Measurements from ENCODE around the gene OPCML.

OPCML gene

DNA sequence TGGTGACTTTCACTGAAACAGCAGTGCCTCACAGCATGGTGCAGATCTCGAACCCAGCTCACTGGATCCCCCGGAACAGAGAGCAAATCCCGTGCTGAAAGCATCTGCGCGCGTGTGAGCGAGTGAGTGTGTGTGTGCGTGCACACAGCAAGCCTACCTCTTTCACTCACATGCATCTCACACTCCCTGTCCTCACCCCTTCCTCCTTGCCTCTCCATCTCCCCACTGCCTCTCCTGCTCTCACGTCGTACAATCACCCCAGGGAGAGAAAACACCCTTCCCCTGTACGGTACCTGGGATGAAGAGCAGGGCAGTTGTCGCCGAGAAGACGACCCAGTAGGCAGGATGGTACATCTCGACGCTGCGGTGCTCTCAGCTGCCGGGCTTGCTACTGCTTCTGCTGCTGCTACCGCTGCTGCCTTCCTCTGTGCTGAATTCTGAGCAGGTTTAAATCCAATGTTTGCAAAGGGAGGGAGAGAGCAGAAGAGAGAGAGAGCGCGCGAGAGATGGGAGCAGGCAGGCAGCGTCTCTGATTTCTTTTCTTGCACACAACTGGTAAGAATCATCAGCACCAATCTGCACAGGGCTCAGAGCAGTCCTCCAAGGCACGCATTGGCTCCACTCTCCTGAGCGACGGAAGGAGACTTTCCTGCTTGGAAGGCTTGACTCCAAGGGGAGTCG is at the start of gene OPCML:
OPCML (minus strand) TSS at position 531 of the 681 bp plus-strand sequence.
- H3K36me3 ChIP-seq (ENCODE audit: control insufficient read depth, insufficient read depth, low read length): no peaks in the 10 kb centered on the region

DNA sequence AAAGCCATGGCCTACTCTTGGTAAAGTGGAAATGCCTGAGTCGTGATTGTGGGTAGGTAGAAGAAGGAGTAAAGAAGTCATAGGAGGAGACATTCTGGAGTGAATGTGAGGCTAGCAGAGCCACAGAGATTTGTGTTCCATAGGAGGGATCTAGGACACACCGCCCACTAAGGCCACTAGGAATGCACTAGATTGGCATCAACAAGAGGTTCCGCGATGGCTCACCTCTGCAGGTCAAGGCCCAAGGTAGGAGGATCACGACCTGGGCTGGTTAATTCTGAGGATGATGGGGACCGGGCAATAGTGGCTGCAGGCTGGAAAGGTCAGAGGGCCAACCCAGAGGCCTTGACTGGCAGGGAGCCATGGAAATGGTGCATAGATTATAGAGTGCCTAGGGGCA is 48.8 kb upstream of the OPCML start:
- no peak overlapping the region for H3K9ac ChIP-seq (ENCODE audit: low read depth, low read length)
- H3K36me3 ChIP-seq (ENCODE audit: control insufficient read depth, insufficient read depth, low read length): no peaks in the 10 kb centered on the region
- peaks cover 4% of the 10 kb centered on the region for H3K4me1 ChIP-seq (ENCODE audit: control insufficient read depth, insufficient read depth, low read length)
- no peak overlapping the region for H3K4me3 ChIP-seq (ENCODE audit: low read depth, low read length)
- H3K9me3 ChIP-seq (ENCODE audit: control insufficient read depth, insufficient read depth, low read length): no peaks in the 10 kb centered on the region
- peaks cover 4% of the 10 kb centered on the region for H3K27me3 ChIP-seq (ENCODE audit: control insufficient read depth, insufficient read depth, low read length)

More for the DNA sequence above, at the start of gene OPCML:
- peak within 1 kb of the TSS; percentile 75 for H3K4me3 ChIP-seq (ENCODE audit: low read depth, low read length)
- no peaks in the 10 kb centered on the region for H3K9me3 ChIP-seq (ENCODE audit: control insufficient read depth, insufficient read depth, low read length)
- peaks cover 14% of the 10 kb centered on the region for H3K4me1 ChIP-seq (ENCODE audit: control insufficient read depth, insufficient read depth, low read length)
- H3K27me3 ChIP-seq (ENCODE audit: control insufficient read depth, insufficient read depth, low read length): peaks cover 22% of the 10 kb centered on the region
- peak within 1 kb of the TSS; percentile 3 for H3K9ac ChIP-seq (ENCODE audit: low read depth, low read length)

DNA sequence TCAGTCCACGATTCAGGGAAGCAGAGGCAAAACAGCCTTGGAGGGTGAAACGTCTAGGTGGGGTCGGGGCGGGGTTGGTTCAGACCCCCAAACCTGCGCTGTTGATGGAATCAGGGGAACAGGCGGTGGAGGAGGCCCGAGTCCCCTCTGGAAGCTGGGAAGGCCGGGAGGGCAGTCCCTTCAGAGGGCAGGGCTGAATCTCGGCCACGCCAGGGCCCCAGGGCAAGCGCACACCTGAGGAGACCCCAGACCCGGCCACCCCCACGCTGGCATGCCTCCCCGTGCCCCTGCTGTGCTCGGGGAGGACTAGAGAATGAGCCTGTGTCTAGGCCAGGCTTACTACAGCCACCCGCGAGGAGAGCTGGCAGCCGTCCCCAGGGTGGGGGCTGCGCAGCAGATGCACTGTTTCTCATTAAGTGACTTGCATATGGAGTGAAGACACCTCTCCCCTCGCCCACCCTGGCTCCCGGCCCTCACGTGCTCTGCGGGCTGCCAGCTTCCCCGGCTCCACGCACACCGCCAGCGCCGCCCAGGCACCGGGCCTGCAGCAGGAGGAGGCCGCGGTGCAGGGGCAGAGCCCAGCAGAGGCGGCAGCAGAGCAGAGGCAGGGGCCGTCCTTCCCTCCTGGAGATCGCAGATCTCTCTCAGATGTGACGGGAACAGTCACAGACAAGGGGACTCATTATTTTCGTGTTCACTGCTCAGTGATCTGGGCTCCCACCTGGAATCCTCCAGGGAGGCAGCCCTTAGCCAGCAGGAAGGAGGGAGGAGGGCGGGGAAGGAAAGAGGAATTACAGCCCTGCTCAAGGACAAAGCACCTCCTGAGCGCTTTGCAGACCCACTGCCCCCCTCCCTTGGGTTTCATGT is 47.1 kb upstream of the OPCML start:
- Histone ChIP-seq H3K4me3 (ENCODE audit: low read depth, low read length) (no peak overlapping the region), H3K27me3 (ENCODE audit: control insufficient read depth, insufficient read depth, low read length) (peaks cover 4% of the 10 kb centered on the region), H3K36me3 (ENCODE audit: control insufficient read depth, insufficient read depth, low read length) (no peaks in the 10 kb centered on the region), H3K4me1 (ENCODE audit: control insufficient read depth, insufficient read depth, low read length) (peaks cover 4% of the 10 kb centered on the region), H3K9me3 (ENCODE audit: control insufficient read depth, insufficient read depth, low read length) (no peaks in the 10 kb centered on the region), H3K9ac (ENCODE audit: low read depth, low read length) (no peak overlapping the region)

DNA sequence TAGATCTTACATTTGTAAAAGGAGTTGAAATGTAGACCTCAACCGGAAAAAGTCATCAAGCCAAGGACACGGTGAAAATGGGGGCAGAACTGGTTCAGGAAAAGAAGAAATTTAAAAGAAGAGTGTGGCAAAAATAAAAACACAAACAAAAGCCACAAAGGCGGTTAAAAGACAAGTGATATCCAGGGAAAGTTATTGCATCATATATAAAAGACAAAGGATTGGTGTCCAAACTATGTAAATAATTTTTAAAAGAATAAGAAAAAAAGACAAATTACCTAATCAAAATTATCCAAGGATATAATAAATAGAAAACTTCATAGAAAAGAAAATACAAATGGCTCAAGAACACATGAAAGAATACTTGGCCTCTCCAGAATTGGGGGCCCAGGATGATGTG is 45.1 kb upstream of the OPCML start:
- no peaks in the 10 kb centered on the region for H3K9me3 ChIP-seq (ENCODE audit: control insufficient read depth, insufficient read depth, low read length)
- H3K36me3 ChIP-seq (ENCODE audit: control insufficient read depth, insufficient read depth, low read length): no peaks in the 10 kb centered on the region
- H3K4me3 ChIP-seq (ENCODE audit: low read depth, low read length): no peak overlapping the region
- peaks cover 4% of the 10 kb centered on the region for H3K27me3 ChIP-seq (ENCODE audit: control insufficient read depth, insufficient read depth, low read length)
- H3K9ac ChIP-seq (ENCODE audit: low read depth, low read length): no peak overlapping the region
- peaks cover 4% of the 10 kb centered on the region for H3K4me1 ChIP-seq (ENCODE audit: control insufficient read depth, insufficient read depth, low read length)

DNA sequence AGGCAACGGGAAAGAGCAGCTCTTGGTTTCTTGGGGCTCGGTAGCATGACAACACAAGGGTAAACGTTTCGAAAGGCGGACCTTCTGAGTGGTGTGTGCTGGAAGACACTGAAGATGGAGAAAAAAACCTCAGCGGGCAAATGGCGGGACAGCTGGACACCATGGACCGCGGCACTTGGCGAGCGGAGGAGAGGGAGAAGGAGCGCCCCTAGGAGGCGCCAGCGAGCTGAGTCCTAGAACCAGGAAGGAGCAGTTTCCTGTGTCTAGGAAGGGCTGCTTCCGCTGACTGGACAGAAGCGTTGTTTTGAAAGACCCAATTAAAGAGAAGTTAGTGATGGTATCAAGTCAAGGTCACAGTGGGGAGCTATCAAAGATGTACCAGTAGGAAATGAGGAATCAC is 44.0 kb upstream of the OPCML start:
- peaks cover 4% of the 10 kb centered on the region for H3K27me3 ChIP-seq (ENCODE audit: control insufficient read depth, insufficient read depth, low read length)
- H3K4me3 ChIP-seq (ENCODE audit: low read depth, low read length): no peak overlapping the region
- H3K4me1 ChIP-seq (ENCODE audit: control insufficient read depth, insufficient read depth, low read length): peaks cover 4% of the 10 kb centered on the region
- H3K9me3 ChIP-seq (ENCODE audit: control insufficient read depth, insufficient read depth, low read length): no peaks in the 10 kb centered on the region
- no peak overlapping the region for H3K9ac ChIP-seq (ENCODE audit: low read depth, low read length)
- H3K36me3 ChIP-seq (ENCODE audit: control insufficient read depth, insufficient read depth, low read length): no peaks in the 10 kb centered on the region

DNA sequence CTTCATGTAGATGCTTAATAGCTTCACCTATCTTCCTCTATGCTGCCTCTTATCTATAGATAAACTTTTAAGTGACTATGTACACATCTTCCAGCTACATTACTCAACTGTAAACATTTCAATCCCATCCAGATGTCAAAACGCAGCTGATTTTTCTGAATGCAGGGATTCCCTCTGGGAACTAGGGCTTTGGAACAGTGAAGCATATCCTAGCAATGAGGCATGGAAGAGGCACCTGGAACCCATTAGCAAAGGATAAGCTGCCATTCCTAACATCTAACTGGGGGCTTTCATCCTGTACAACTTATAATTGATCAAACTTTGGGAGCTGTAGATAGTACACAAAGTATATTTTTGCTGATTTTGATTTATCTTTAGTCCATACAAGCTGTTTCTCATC is 40.8 kb upstream of the OPCML start:
- Histone ChIP-seq H3K9me3 (ENCODE audit: control insufficient read depth, insufficient read depth, low read length) (no peaks in the 10 kb centered on the region), H3K4me3 (ENCODE audit: low read depth, low read length) (no peak overlapping the region), H3K36me3 (ENCODE audit: control insufficient read depth, insufficient read depth, low read length) (no peaks in the 10 kb centered on the region), H3K9ac (ENCODE audit: low read depth, low read length) (no peak overlapping the region), H3K4me1 (ENCODE audit: control insufficient read depth, insufficient read depth, low read length) (no peaks in the 10 kb centered on the region), H3K27me3 (ENCODE audit: control insufficient read depth, insufficient read depth, low read length) (no peaks in the 10 kb centered on the region)

DNA sequence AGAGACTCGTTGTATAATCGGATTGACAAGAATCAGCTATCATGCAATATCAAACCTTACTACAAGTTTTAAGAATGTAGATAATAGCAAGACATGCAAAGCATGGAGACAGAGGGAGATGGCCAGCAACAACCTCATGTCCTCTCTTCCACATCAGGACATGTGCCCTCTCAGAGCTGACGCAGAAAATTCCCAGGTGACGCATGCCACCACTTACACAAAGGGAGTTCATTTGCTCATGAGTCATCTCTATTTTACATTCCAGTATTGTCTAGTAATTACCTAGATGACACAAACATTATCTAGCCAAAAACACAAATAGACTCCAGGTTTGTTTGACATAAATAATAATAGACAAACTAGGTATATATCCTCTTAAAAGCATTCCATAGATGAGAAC is 38.1 kb upstream of the OPCML start:
- Histone ChIP-seq H3K27me3 (ENCODE audit: control insufficient read depth, insufficient read depth, low read length) (no peaks in the 10 kb centered on the region), H3K9me3 (ENCODE audit: control insufficient read depth, insufficient read depth, low read length) (no peaks in the 10 kb centered on the region), H3K4me1 (ENCODE audit: control insufficient read depth, insufficient read depth, low read length) (no peaks in the 10 kb centered on the region), H3K4me3 (ENCODE audit: low read depth, low read length) (no peak overlapping the region), H3K36me3 (ENCODE audit: control insufficient read depth, insufficient read depth, low read length) (no peaks in the 10 kb centered on the region), H3K9ac (ENCODE audit: low read depth, low read length) (no peak overlapping the region)

DNA sequence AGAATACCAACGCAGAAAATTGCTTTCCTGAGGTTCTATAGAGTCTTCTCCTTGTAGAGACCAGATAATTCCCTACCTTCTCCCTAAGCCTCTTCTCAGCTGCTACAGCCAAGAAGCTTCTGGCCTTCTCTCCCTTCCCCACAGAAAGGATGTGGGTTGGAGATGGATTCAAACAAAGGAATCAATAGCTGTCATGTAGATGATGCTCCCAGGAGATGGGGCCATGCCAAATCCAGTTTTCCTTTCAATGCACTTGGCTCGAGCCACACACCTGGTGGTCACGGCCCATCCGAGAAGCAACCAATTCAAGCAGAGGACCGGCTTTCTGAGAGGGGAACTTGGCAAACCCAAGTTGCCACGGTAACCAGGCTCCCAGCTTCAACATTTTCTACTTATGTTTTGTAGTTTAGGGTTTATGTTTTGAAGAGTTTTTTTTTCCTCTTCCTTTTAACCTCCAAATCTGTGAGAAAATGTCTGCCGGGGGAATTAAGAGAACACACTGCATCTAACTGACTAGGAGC is 31.3 kb upstream of the OPCML start:
- H3K4me3 ChIP-seq (ENCODE audit: low read depth, low read length): no peak overlapping the region
- H3K36me3 ChIP-seq (ENCODE audit: control insufficient read depth, insufficient read depth, low read length): no peaks in the 10 kb centered on the region
- H3K27me3 ChIP-seq (ENCODE audit: control insufficient read depth, insufficient read depth, low read length): no peaks in the 10 kb centered on the region
- no peaks in the 10 kb centered on the region for H3K4me1 ChIP-seq (ENCODE audit: control insufficient read depth, insufficient read depth, low read length)
- H3K9me3 ChIP-seq (ENCODE audit: control insufficient read depth, insufficient read depth, low read length): no peaks in the 10 kb centered on the region
- no peak overlapping the region for H3K9ac ChIP-seq (ENCODE audit: low read depth, low read length)

DNA sequence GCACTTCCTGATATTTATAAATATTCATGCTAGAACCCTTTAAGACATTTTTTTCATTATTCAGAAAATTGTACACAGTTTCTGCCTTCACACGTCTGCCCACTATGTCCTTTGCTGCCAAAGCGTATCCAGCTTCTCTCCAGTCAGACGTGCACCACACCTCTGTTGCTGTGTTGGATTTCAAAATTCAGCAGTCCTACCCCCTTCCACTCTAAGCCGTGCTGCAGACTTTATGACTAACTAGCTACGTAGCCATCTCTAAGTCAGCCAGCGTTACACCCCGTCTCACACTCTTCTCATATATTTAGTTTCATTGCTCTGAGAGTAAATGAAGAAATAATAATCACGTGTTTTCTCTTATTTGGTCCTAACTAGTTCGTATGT is 28.2 kb upstream of the OPCML start:
- H3K9ac ChIP-seq (ENCODE audit: low read depth, low read length): no peak overlapping the region
- no peak overlapping the region for H3K4me3 ChIP-seq (ENCODE audit: low read depth, low read length)
- no peaks in the 10 kb centered on the region for H3K27me3 ChIP-seq (ENCODE audit: control insufficient read depth, insufficient read depth, low read length)
- H3K9me3 ChIP-seq (ENCODE audit: control insufficient read depth, insufficient read depth, low read length): no peaks in the 10 kb centered on the region
- no peaks in the 10 kb centered on the region for H3K4me1 ChIP-seq (ENCODE audit: control insufficient read depth, insufficient read depth, low read length)
- no peaks in the 10 kb centered on the region for H3K36me3 ChIP-seq (ENCODE audit: control insufficient read depth, insufficient read depth, low read length)

DNA sequence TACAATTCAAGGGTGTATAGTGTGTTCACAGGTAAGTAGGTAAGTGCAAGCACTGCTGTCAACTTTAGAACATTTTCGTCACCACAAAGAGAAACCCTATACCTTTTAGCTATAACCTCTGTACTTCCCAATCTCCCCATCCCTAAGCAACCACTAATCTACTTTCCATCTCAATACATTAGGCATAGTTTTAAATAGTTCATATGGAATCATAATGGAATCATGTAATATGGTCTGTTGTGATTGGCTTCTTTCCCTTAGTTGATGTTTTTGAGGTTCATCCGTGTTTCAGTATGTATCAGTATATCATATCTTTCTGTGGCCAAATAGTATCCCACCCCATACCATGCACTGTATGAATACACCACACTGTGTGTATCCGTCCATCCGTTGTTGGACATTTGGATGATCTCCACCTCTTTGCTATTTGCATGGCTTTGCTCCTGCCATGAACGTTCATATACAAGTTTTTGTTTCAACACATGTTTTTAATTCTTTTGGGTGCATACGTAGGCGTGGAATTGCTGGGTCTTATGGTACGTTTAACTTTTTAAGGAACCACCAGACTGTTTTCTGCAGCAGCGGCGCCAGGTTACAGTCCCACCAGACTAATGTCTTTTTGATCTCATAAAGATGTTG is 27.7 kb upstream of the OPCML start:
- Histone ChIP-seq H3K9ac (ENCODE audit: low read depth, low read length) (no peak overlapping the region), H3K4me1 (ENCODE audit: control insufficient read depth, insufficient read depth, low read length) (no peaks in the 10 kb centered on the region), H3K4me3 (ENCODE audit: low read depth, low read length) (no peak overlapping the region), H3K36me3 (ENCODE audit: control insufficient read depth, insufficient read depth, low read length) (no peaks in the 10 kb centered on the region), H3K9me3 (ENCODE audit: control insufficient read depth, insufficient read depth, low read length) (no peaks in the 10 kb centered on the region), H3K27me3 (ENCODE audit: control insufficient read depth, insufficient read depth, low read length) (no peaks in the 10 kb centered on the region)

DNA sequence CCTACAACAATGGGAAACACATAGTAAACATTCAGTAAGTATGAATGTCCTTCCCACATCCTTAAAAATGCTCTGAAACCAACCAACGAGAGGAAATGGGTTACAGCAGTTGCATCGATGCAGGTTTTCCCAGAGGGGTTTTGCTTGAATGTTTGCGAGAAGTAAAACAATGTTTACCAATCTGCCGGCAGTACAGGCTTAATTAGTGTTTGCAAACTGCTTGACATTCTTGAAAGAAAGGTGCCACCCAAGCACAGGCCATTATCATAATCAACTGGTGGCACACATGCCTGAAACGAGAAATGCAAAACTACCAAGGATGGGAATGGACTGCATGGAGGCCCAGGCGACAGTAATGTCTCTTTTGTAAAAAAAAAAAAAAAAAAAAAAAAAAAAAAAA is 27.1 kb upstream of the OPCML start:
- no peaks in the 10 kb centered on the region for H3K9me3 ChIP-seq (ENCODE audit: control insufficient read depth, insufficient read depth, low read length)
- no peaks in the 10 kb centered on the region for H3K27me3 ChIP-seq (ENCODE audit: control insufficient read depth, insufficient read depth, low read length)
- no peaks in the 10 kb centered on the region for H3K36me3 ChIP-seq (ENCODE audit: control insufficient read depth, insufficient read depth, low read length)
- no peak overlapping the region for H3K9ac ChIP-seq (ENCODE audit: low read depth, low read length)
- H3K4me3 ChIP-seq (ENCODE audit: low read depth, low read length): no peak overlapping the region
- H3K4me1 ChIP-seq (ENCODE audit: control insufficient read depth, insufficient read depth, low read length): no peaks in the 10 kb centered on the region
